Activated T-cell treated with anti-CD3 and anti-CD28 coated beads, Interleukin-2, amount 50 U/mL, for 4 hours (primary cell): ENCODE data around the gene PIGO. TPM values are rescaled to one million over a fixed set of nuclear protein-coding genes. Genes with fewer than 3 reads are reported as not detected.
A peak's percentile ranks its signal among the peaks of the same experiment; 100 is the strongest.

ENCODE experiments used
- ATAC-seq, 2 donors: fragments of 200-7000 bp; cut with Tn5 transposase; one replicate each; pipeline ENCODE4 v1.10.0; 2021
- DNase-seq: peaks from one replicate; pipeline ENCODE4 v3.0.0-alpha.2; 2020
- H3K27me3 Mint-ChIP-seq: one replicate; pipeline ENCODE4 v1.8.0; 2021; ENCODE audit warnings: low read depth, mixed read lengths
- H3K36me3 Mint-ChIP-seq: one replicate; pipeline ENCODE4 v1.8.0; 2022; ENCODE audit warnings: mixed read lengths; ENCODE audit not compliant: insufficient read depth
- H3K4me1 Mint-ChIP-seq: one replicate; pipeline ENCODE4 v1.8.0; 2021; ENCODE audit warnings: low read depth, mixed read lengths
- H3K4me3 Mint-ChIP-seq: one replicate; pipeline ENCODE4 v1.8.0; 2021; ENCODE audit warnings: mild to moderate bottlenecking, moderate library complexity, mixed read lengths
- H3K9me3 Mint-ChIP-seq: one replicate; pipeline ENCODE4 v1.8.0; 2021; ENCODE audit warnings: mixed read lengths
- total RNA-seq, 3 donors: library from RNA; stranded (reverse); gene quantifications; one replicate each; pipeline ENCODE4 v1.2.1, GENCODE V29; 2021

PIGO gene
- total RNA-seq, 3 donors from 2014 or later: 29.0 to 29.7 (median 29.1) TPM

DNA sequence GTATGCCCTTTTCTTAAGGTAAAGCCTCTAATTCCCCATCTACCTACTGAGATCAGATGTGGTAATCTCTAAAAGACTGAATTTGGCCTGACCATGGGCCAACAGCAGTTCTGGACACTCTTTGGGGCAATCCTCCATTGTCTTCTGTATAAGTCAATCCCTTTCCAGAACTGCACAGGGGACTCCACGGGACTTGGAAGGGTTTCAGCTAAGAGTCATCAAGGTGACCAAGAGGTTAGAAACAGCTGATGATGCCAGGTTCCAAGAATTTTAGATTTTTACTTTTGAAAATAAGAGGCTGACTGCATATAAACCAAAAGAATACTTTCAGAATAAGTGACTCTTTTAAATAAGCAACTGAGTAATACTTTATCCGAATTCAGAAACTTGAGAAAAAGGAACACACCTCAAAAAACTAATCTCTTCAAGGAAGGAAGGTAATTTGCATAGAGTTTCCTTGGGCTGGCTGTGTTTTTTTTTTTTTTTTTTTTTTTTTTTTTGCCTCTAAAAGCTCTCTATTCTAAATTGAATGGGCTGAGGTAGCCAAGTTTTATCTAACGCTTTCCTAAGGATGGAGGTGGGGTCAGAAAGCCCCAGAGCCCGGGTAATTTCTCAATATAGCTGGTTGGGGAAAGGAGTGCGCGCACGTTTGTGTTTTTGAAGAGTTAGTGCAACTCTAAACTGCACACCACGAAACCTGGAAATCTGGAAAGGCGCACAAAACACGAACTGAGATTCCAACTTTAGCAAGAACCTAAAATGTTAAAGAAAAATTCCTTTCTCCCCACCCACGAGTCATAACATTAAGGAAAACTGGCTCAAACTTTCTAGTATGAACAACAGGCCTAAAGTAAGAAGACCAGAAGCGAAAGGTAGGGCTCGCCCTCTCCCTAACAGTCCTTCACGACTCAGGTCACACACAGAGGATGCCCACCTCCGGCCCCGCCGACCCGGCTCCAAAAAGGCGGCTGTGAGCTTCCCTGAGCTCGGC lies 25.3 kb downstream of the PIGO start:
- Mint-ChIP-seq H3K4me1 (peaks cover 57% of the 10 kb centered on the region), H3K27me3 (no peaks in the 10 kb centered on the region), H3K9me3 (no peaks in the 10 kb centered on the region), H3K4me3 (peak overlapping the region; percentile 94), H3K36me3 (peaks cover 58% of the 10 kb centered on the region)
- ATAC-seq: no peak
- DNase-seq: no peak

DNA sequence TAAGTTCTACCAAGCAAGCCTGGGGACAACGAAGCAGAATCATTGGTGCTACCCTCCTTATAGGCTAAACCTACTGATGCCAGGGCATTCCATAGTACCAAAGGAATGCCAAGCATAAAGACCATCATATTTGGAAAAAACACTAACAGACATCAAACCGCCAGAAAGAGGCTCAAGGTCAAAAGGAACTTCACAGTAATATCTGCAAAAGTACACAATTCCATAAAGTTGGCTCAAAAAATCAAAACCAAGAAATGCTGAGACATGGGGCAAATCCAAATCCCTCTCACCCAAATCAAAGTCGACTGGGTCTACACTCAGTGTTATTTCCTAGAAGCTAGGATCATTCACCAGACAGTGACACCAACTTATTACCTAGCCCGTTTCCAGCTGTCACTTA lies 27.4 kb downstream of the PIGO start:
- Mint-ChIP-seq H3K36me3 (peaks cover 58% of the 10 kb centered on the region), H3K4me1 (peaks cover 57% of the 10 kb centered on the region), H3K27me3 (no peaks in the 10 kb centered on the region), H3K9me3 (no peaks in the 10 kb centered on the region), H3K4me3 (peak overlapping the region; percentile 94)
- ATAC-seq (no peak), DNase-seq (no peak)

DNA sequence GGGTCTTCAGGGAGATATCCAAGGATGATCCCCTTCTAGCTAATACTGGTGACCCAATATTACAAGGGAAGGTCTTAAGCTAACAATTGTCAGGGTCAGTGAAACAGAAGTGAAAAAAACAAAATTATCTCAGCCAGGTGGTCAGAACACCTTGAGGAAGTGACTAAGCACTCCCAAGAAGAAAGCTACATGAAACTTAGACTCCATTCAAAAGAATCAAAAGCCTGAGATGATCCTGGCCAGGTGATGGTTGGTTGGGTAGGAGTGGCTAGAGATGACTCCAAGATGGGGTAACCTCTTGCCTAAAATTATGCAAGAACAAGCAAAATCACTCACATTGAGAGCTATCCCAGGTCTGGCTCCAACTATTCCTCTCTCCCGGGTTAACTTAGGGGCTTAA lies 29.3 kb downstream of the PIGO start:
- DNase-seq (no peak), ATAC-seq (no peak)
- Mint-ChIP-seq H3K4me3 (no peak overlapping the region), H3K36me3 (peaks cover 68% of the 10 kb centered on the region), H3K4me1 (peaks cover 44% of the 10 kb centered on the region), H3K9me3 (no peaks in the 10 kb centered on the region), H3K27me3 (no peaks in the 10 kb centered on the region)

DNA sequence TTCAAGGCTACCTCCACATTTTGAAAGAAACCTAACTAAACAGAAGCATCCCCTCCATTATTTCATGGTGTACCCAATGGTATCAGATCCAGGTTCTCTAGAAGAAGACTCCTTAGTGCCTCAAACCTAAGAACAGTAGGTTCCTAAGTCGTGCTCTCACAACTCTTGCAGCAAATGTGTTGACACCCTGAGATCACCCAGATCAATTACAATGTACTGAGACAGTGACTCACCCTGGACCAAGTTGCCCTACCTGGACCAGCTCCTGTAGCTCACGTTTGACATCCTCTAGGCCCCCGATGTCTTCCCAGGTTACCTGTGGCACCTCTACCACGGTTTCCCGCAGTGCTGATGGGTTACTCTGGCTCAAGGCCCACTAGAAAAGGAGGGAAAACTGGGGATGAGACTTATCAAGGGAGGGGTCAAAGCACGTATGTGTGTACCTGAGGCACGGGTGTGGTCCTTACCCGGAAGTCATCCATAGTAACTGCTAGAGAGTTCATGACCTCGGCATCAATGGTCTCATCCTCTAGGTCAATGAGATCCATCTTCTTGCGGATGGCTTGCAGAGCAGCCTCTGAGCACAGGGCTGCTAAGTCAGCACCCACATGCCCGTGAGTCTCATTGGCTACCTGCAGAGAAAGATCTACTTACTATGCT lies 35.7 kb downstream of the PIGO start:
- no peak for DNase-seq
- peak in 1 of 2 donors; percentile 28 for ATAC-seq
- no peak overlapping the region for H3K4me3 Mint-ChIP-seq
- no peaks in the 10 kb centered on the region for H3K4me1 Mint-ChIP-seq
- H3K36me3 Mint-ChIP-seq: peaks cover 74% of the 10 kb centered on the region
- no peaks in the 10 kb centered on the region for H3K9me3 Mint-ChIP-seq
- H3K27me3 Mint-ChIP-seq: no peaks in the 10 kb centered on the region

DNA sequence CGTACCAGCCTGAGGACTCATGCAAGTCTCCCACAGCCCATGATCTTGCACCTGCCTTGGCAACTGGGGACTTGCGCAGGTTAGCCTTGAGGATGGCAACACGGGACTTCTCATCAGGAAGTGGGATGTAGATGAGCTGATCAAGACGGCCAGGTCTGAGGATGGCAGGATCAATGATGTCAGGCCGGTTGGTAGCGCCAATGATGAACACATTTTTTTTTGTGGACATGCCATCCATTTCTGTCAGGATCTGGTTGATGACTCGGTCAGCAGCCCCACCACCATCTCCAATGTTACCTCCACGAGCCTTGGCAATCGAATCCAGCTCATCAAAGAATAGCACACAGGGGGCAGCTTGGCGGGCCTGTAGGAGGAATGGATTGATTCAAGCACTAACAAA lies 37.0 kb downstream of the PIGO start:
- DNase-seq (no peak), ATAC-seq (no peak)
- Mint-ChIP-seq H3K36me3 (peaks cover 75% of the 10 kb centered on the region), H3K4me1 (no peaks in the 10 kb centered on the region), H3K9me3 (no peaks in the 10 kb centered on the region), H3K4me3 (no peak overlapping the region), H3K27me3 (no peaks in the 10 kb centered on the region)

DNA sequence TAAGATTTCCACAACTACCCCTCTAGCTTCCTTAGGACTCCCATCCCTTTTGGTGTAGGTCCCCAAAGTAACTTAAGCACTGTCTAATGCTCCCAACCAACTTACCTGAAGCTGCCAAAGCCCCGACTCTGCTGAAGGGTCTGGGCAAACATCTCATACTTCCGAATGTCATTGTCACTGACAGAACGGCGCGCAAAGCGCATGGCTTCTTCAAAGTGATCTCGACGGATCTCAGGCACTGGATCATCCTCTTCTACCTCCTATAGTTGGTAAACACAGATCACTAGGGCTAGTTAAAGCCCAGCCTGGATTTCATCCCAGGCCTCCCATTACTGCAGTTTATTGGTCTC lies 39.1 kb downstream of the PIGO start:
- ATAC-seq: no peak
- Mint-ChIP-seq H3K27me3 (no peaks in the 10 kb centered on the region), H3K9me3 (no peaks in the 10 kb centered on the region), H3K4me1 (no peaks in the 10 kb centered on the region), H3K4me3 (no peak overlapping the region), H3K36me3 (peaks cover 74% of the 10 kb centered on the region)
- DNase-seq: no peak

DNA sequence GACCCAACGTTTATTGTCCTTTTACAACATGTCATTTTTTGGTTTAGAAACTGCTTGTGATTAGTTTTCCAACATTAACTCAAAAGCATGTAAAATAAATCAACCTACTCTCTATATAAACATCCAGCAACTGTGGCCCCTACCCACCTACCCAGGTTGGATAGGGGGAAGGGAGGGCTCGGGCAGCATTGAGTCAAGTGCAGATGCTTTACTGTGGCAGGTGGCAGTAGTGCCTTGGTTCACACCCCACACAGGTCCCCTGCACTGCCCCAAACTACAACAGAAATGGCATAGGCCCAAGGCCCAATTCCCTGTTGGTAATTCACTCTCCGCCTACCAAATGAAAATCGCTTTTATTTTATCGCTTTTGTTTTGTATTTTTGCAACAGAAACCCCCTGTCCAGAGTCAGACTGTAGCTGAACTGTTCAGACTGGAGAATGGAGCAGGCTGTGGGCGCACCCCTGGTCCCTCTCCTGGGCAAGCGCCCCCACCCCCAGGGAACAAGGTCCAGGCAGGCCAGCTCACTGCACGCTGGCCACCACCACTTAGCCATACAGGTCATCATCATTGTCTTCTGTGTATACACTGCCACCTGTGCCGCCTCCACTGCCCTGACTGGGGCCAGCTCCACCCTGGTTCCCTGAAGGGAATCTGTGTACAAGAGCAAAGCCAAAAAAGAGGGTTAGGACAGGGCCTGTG lies 39.7 kb downstream of the PIGO start:
- H3K27me3 Mint-ChIP-seq: no peaks in the 10 kb centered on the region
- peak in 1 of 2 donors; percentile 7 for ATAC-seq
- DNase-seq: no peak
- H3K9me3 Mint-ChIP-seq: no peaks in the 10 kb centered on the region
- H3K4me3 Mint-ChIP-seq: no peak overlapping the region
- peaks cover 72% of the 10 kb centered on the region for H3K36me3 Mint-ChIP-seq
- no peaks in the 10 kb centered on the region for H3K4me1 Mint-ChIP-seq

DNA sequence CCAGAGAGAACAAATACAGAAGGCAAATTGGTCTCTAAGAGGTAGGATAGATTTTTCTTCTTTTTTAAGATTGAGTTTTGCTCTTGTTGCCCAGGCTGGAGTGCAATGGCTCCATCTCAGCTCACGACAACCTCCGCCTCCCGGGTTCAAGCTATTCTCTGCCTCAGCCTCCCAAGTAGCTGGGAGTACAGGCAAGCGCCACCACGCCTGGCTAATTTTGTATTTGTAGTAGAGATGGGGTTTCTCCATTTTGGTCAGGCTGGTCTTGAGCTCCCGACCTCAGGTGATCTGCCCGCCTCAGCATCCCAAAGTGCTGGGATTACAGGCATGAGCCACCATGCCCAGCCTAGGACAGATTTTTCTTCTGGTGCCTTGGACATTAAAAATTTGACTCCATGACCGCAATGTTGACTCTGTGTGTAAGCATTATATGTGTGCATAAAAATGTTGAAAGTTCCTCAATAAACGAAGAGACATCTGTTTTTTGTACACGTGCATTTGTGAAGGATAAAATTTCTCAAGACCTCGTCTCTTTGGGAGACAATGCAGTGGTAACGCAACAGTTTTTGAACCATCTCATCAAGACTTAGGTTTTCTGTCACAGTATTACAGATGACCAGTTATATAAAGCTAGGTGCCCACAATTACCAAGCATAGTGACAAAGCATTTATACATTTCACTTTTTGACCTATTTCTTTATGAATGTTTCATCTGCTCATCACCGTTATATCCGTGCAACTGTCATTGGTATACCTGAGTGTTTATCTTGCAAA lies 41.3 kb downstream of the PIGO start:
- ATAC-seq: no peak
- no peak overlapping the region for H3K4me3 Mint-ChIP-seq

DNA sequence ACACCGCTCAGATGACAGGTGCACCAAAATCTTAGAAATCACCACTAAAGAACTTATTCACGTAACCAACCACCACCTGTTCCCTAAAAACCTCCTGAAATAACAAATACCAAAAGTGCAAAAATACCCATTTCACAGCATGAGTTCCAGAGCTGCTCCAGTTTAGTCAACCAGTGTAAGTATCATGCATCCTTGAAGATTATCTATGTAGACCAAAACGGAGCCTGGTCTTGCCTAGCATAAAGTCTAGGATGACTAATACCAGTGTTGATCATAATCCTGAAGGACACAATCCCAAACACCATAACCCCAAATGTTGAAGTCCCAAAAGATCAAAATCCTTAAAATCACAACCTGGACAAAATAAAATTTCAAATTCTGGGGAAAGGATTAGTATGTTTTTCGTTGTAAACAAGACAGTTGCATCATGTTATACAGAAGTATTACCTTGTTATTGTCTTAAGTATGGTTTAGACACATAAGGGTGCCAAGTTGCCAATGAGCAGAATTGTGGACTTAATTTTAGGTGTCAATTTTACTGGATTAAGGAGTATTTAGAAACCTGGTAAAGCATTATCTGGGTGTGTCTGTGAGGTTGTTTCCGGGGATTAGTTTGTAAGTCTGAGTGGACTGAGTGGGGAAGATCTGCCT lies 42.1 kb downstream of the PIGO start:
- Mint-ChIP-seq H3K4me1 (peaks cover 3% of the 10 kb centered on the region), H3K4me3 (no peak overlapping the region), H3K27me3 (no peaks in the 10 kb centered on the region), H3K36me3 (peaks cover 57% of the 10 kb centered on the region), H3K9me3 (no peaks in the 10 kb centered on the region)
- no peak for ATAC-seq
- no peak for DNase-seq

More for the DNA sequence above, 41.3 kb downstream of the PIGO start:
- peaks cover 63% of the 10 kb centered on the region for H3K36me3 Mint-ChIP-seq
- no peak for DNase-seq
- no peaks in the 10 kb centered on the region for H3K9me3 Mint-ChIP-seq
- H3K4me1 Mint-ChIP-seq: peaks cover 3% of the 10 kb centered on the region
- no peaks in the 10 kb centered on the region for H3K27me3 Mint-ChIP-seq

DNA sequence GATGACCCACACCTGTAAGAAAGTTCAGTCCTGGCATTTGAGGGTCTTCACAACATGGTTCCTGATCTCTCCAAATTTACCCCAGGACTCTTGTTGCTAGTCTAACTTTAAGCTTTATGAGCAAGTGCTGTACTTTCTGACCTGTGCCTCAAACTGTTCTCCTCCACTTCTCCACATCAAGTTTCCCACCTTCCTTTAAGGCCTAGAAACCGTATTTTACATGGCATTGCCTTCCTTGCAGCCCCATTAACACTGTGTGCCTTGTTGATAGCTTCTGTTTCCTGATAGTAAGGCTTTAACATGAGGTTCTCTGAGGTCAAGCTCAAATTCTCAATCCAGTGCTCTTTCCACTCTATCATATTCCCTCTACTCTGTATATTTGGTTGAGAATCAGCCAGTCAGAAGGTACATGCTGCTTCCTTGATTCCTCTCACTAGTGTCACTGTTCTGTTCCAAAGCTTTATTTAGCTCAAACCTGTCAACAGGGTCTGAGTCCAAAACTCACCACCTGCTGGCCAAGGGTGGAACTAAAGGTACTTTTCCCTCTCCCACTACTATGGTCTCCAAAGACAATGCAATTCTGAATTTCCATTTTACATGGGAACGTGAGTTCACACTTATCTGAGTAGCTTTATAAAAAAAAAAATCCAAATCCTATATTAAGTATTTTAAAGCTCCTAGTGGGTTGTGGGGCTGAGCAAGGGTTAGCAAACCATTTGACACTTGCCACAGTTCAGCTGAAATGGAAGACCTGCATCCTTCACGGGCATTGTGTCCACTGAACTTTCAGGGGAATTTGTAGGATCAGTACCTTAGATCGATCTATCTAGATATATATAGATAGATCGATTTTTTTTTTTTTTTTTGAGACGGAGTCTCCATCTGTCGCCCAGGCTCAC lies 45.1 kb downstream of the PIGO start:
- DNase-seq: peak; percentile 50
- Mint-ChIP-seq H3K4me1 (peaks cover 3% of the 10 kb centered on the region), H3K4me3 (no peak overlapping the region), H3K36me3 (peaks cover 43% of the 10 kb centered on the region), H3K9me3 (no peaks in the 10 kb centered on the region), H3K27me3 (no peaks in the 10 kb centered on the region)
- peak; percentile 75 for ATAC-seq

DNA sequence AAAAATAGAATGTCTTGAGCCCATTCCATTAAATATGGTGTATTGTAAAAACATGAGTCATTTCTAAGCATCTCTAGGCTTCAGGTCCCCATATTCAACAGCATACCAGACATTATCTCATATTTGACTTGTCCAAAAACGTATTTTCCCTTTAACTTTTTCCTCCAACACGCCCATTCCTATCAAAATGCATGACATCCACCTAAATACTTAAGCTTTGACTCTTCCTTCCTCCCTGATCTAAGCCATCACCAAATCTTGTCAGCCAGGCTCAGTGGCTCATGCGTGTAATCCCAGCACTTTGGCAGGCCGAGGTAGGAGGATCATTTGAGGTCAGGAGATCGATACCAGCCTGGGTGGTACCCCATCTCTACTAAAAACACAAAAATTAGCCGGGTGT lies 47.9 kb downstream of the PIGO start:
- peaks cover 3% of the 10 kb centered on the region for H3K4me1 Mint-ChIP-seq
- no peak overlapping the region for H3K4me3 Mint-ChIP-seq
- H3K36me3 Mint-ChIP-seq: peaks cover 32% of the 10 kb centered on the region
- no peak for ATAC-seq
- DNase-seq: no peak
- no peaks in the 10 kb centered on the region for H3K27me3 Mint-ChIP-seq
- H3K9me3 Mint-ChIP-seq: no peaks in the 10 kb centered on the region

DNA sequence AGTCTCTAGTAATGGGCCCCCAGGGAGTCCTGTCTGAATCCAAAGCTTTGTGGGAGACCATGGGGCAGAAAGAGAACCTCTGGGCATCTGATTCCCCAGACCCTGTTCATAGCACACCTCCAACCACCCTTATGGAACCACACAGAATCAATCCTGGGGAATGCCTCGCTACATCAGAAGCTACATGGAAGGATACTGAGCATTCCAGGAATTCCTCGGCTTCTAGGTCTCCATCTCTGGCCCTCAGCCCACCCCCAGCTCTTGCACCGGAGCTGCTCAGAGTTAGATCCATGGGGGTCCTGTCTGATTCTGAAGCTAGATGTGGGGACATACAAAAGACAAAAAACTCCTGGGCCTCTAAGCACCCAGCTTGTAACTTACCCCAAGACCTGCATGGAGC lies 52.3 kb downstream of the PIGO start:
- peaks cover 34% of the 10 kb centered on the region for H3K36me3 Mint-ChIP-seq
- H3K4me1 Mint-ChIP-seq: no peaks in the 10 kb centered on the region
- H3K27me3 Mint-ChIP-seq: no peaks in the 10 kb centered on the region
- ATAC-seq (no peak), DNase-seq (no peak)
- H3K9me3 Mint-ChIP-seq: no peaks in the 10 kb centered on the region
- H3K4me3 Mint-ChIP-seq: no peak overlapping the region
